HG02970 (cell line): ENCODE data around the gene MMS19.

Experiments used
- ATAC-seq: cut with Tn5 transposase; IDR thresholded peaks from one replicate; pipeline ENCODE4 v1.9.1; 2021; ENCODE audit warnings: mild to moderate bottlenecking, moderate library complexity, moderate number of reproducible peaks; ENCODE audit not compliant: unreplicated experiment, low FRiP score

The MMS19 gene

GRCh38 chr10:97466755-97467154 is 31.5 kb downstream of the MMS19 start:
- no peak for ATAC-seq

- ATAC-seq, result no peak
Measured at GRCh38 chr10:97465982-97466381, 32.2 kb downstream of the MMS19 start.

GRCh38 chr10:97464226-97464625 is 34.0 kb downstream of the MMS19 start:
- ATAC-seq, result no peak

- ATAC-seq, result no peak
Measured at GRCh38 chr10:97463363-97464132, 34.7 kb downstream of the MMS19 start.

- ATAC-seq, result no peak
Measured at GRCh38 chr10:97462309-97462708, 35.9 kb downstream of the MMS19 start.

GRCh38 chr10:97459933-97460332 is 38.3 kb downstream of the MMS19 start:
- ATAC-seq, result no peak

GRCh38 chr10:97459111-97459510 is 39.1 kb downstream of the MMS19 start:
- ATAC-seq, result no peak

GRCh38 chr10:97456686-97457065 is 41.5 kb downstream of the MMS19 start:
- no peak for ATAC-seq

GRCh38 chr10:97456034-97456685 is 42.1 kb downstream of the MMS19 start:
- no peak for ATAC-seq

- ATAC-seq, result no peak
Measured at GRCh38 chr10:97454330-97455036, 43.7 kb downstream of the MMS19 start.

GRCh38 chr10:97452352-97452751 is 45.9 kb downstream of the MMS19 start:
- no peak for ATAC-seq

GRCh38 chr10:97451605-97452004 is 46.6 kb downstream of the MMS19 start:
- ATAC-seq, result no peak

GRCh38 chr10:97450828-97451227 is 47.4 kb downstream of the MMS19 start:
- no peak for ATAC-seq

- peak; percentile 96 for ATAC-seq
Measured at GRCh38 chr10:97445722-97446639, 52.2 kb downstream of the MMS19 start, which contains the start of the genes EXOSC1 and ZDHHC16. TSS of gene EXOSC1 (minus strand) at chr10:97446006. CDS start at chr10:97445985, 21 bp downstream. TSS of gene ZDHHC16 (plus strand) at chr10:97446175. CDS start at chr10:97451676, 5,501 bp downstream.

- no peak for ATAC-seq
Measured at GRCh38 chr10:97445357-97445721, 52.9 kb downstream of the MMS19 start.

GRCh38 chr10:97444212-97444611 is 54.0 kb downstream of the MMS19 start:
- ATAC-seq, result no peak

- ATAC-seq, result no peak
Measured at GRCh38 chr10:97442277-97442676, 55.9 kb downstream of the MMS19 start.

- ATAC-seq, result no peak
Measured at GRCh38 chr10:97435211-97435610, 63.0 kb downstream of the MMS19 start.

- no peak for ATAC-seq
Measured at GRCh38 chr10:97434557-97434956, 63.7 kb downstream of the MMS19 start.

- ATAC-seq, result no peak
Measured at GRCh38 chr10:97434055-97434454, 64.2 kb downstream of the MMS19 start.
